Loucy (cell line): Measurements from ENCODE around the gene ZNF644.

ENCODE experiments used
- H2AFZ ChIP-seq: fragments of 200-600 bp; sonication (generic); 2 replicates; pipeline ENCODE4 v1.6.0; 2016; ENCODE audit warnings: antibody characterized with exemption, mild to moderate bottlenecking, low read length, moderate library complexity
- H3F3A ChIP-seq: fragments of 200-600 bp; 2 replicates; pipeline ENCODE4 v1.6.0; 2016; ENCODE audit warnings: antibody characterized with exemption, low read depth, mild to moderate bottlenecking
- H3K27me3 ChIP-seq: fragments of 200-600 bp; sonication (generic); 2 replicates; pipeline ENCODE4 v1.6.1; 2014; ENCODE audit warnings: low read length, mild to moderate bottlenecking; ENCODE audit not compliant: insufficient read depth, poor library complexity, severe bottlenecking
- H3K36me3 ChIP-seq: fragments of 200-600 bp; sonication (generic); 2 replicates; pipeline ENCODE4 v1.6.1; 2016; ENCODE audit warnings: low read length; ENCODE audit not compliant: insufficient read depth
- H3K4me1 ChIP-seq: fragments of 200-600 bp; sonication (generic); 2 replicates; pipeline ENCODE4 v1.5.1; 2014; ENCODE audit warnings: low read length, mild to moderate bottlenecking; ENCODE audit not compliant: insufficient read depth, poor library complexity, severe bottlenecking
- H3K4me2 ChIP-seq: fragments of 200-600 bp; sonication (generic); 2 replicates; pipeline ENCODE4 v1.6.0; 2014; ENCODE audit warnings: antibody characterized with exemption, low read length, low read depth, mild to moderate bottlenecking; ENCODE audit not compliant: poor library complexity, severe bottlenecking
- H3K4me3 ChIP-seq: fragments of 200-600 bp; sonication (generic); 2 replicates; pipeline ENCODE4 v1.5.1; 2014; ENCODE audit warnings: low read length, mild to moderate bottlenecking, mixed read lengths; ENCODE audit not compliant: poor library complexity, severe bottlenecking
- H3K79me2 ChIP-seq: fragments of 200-600 bp; sonication (generic); 2 replicates; pipeline ENCODE4 v1.6.1; 2014; ENCODE audit warnings: low read length; ENCODE audit not compliant: insufficient read depth
- H3K9ac ChIP-seq: fragments of 200-600 bp; sonication (generic); 2 replicates; pipeline ENCODE4 v1.6.0; 2014; ENCODE audit warnings: mild to moderate bottlenecking, low read depth, low read length, moderate library complexity; ENCODE audit not compliant: poor library complexity, severe bottlenecking
- H3K9me2 ChIP-seq: fragments of 200-600 bp; sonication (generic); replicated peaks from 2 replicates; pipeline ENCODE4 v1.6.1; 2016; ENCODE audit warnings: low read depth, low read length, mixed read lengths
- H3K9me3 ChIP-seq: fragments of 200-600 bp; sonication (generic); 2 replicates; pipeline ENCODE4 v1.6.1; 2014; ENCODE audit warnings: mild to moderate bottlenecking, antibody characterized with exemption, low read length, low read depth; ENCODE audit not compliant: insufficient read depth
- H4K20me1 ChIP-seq: fragments of 200-600 bp; sonication (generic); 2 replicates; pipeline ENCODE4 v1.6.0; 2014; ENCODE audit warnings: antibody characterized with exemption, low read length, mild to moderate bottlenecking; ENCODE audit not compliant: insufficient read depth, poor library complexity, severe bottlenecking
- EZH2phosphoT487 ChIP-seq: fragments of 200-600 bp; IDR thresholded peaks from 2 replicates; pipeline ENCODE4 v1.6.1; 2018; ENCODE audit warnings: antibody characterized with exemption, mild to moderate bottlenecking, moderate library complexity, borderline replicate concordance
- TF ChIP-seq, protein P1 (sequence below): fragments of 200-600 bp; sonication (generic); conservative IDR thresholded peaks from 2 replicates; pipeline ENCODE4 v1.5.1; 2014; ENCODE audit warnings: mild to moderate bottlenecking, antibody characterized with exemption, low read length

ZNF644 gene

DNA sequence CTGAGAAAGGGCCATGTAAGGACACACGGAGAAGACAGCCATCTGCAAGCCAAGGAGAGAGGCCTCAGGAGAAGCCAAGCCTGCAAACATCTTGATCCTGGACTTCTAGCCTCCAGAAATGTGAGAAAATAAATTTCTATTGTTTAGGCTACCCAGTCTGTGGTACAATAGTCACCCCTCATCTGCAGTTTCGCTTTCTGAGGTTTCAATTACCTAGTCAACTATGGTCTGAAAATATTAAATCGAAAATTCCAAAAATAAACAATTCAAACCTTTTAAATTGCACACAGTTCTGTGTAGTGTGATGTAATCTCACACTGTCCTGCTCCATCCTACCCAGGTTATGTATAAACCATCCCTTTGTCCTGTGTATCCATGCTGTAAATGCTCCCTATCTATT lies 52.6 kb downstream of the ZNF644 start:
- Histone ChIP-seq H3K79me2 (peaks cover 85% of the 10 kb centered on the region), H4K20me1 (peaks cover 76% of the 10 kb centered on the region), H3K9ac (no peak overlapping the region), H3F3A (no peaks in the 10 kb centered on the region), H3K36me3 (peaks cover 31% of the 10 kb centered on the region), H3K27me3 (no peaks in the 10 kb centered on the region), H3K4me1 (peaks cover 3% of the 10 kb centered on the region), H2AFZ (no peak overlapping the region), H3K9me3 (no peaks in the 10 kb centered on the region), H3K9me2 (no peaks in the 10 kb centered on the region), H3K4me3 (no peak overlapping the region), H3K4me2 (no peak overlapping the region)
- TF ChIP-seq EZH2phosphoT487: no peak
- TF ChIP-seq, protein P1, sequence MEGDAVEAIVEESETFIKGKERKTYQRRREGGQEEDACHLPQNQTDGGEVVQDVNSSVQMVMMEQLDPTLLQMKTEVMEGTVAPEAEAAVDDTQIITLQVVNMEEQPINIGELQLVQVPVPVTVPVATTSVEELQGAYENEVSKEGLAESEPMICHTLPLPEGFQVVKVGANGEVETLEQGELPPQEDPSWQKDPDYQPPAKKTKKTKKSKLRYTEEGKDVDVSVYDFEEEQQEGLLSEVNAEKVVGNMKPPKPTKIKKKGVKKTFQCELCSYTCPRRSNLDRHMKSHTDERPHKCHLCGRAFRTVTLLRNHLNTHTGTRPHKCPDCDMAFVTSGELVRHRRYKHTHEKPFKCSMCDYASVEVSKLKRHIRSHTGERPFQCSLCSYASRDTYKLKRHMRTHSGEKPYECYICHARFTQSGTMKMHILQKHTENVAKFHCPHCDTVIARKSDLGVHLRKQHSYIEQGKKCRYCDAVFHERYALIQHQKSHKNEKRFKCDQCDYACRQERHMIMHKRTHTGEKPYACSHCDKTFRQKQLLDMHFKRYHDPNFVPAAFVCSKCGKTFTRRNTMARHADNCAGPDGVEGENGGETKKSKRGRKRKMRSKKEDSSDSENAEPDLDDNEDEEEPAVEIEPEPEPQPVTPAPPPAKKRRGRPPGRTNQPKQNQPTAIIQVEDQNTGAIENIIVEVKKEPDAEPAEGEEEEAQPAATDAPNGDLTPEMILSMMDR: no peak

DNA sequence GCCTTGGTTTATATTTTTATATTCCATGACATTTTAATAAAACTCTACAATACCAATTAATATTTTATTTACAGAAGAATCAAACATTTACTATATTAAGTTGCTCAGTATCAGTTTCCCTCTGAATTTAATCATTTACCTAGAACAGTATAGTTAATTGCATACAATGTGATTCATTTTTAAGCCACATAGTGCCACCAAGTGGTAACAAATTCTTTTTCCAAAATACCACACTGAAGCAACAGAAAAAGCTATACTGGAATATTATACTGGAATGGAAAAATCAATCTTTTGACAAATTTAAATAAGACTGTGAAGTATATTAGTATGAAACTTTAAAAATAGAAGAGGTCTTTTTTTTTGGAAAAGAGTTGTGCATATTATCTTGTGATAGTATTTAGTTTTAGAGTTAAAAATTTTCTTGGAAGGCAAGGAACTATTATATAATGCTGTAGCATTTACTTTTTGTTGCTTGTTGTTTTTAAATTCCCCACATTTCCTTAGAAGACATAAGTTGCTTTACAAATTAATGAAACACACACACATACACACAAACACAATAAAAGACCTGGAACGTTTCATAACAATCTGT lies 57.3 kb downstream of the ZNF644 start:
- Histone ChIP-seq H3K4me3 (no peak overlapping the region), H3K4me2 (no peak overlapping the region), H3K9ac (no peak overlapping the region), H3K79me2 (peaks cover 86% of the 10 kb centered on the region), H3K36me3 (peaks cover 13% of the 10 kb centered on the region), H3K9me2 (no peaks in the 10 kb centered on the region), H3K9me3 (peaks cover under 1% of the 10 kb centered on the region; the same call in 1 of the 2 replicates), H3K27me3 (no peaks in the 10 kb centered on the region), H2AFZ (no peak overlapping the region), H4K20me1 (peaks cover 83% of the 10 kb centered on the region), H3F3A (no peaks in the 10 kb centered on the region), H3K4me1 (no peaks in the 10 kb centered on the region)
- TF ChIP-seq EZH2phosphoT487: no peak
- TF ChIP-seq, protein P1: peak; percentile 74

DNA sequence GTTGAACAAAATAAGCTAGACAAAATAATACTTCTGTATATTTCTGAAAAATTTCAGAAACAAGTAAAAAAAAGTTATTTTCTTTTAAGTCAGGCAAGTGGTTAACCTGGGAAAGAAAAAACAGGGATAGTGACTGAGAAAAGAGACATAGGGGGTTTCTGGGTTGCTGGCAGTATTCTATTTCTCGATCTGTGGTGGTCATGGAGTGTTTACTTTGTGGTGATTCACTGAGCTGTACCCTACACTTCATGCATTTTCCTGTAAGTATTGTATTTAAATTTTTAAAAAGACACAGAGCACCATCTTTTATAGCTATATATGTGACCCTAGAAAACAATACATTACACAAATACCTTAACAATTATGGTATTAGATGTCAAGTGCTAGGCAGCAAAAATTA lies 58.2 kb downstream of the ZNF644 start:
- peaks cover 83% of the 10 kb centered on the region for H4K20me1 ChIP-seq
- no peak for TF ChIP-seq EZH2phosphoT487
- TF ChIP-seq, protein P1: no peak
- H3K4me2 ChIP-seq: no peak overlapping the region
- peaks cover 86% of the 10 kb centered on the region for H3K79me2 ChIP-seq
- H3F3A ChIP-seq: no peaks in the 10 kb centered on the region
- no peaks in the 10 kb centered on the region for H3K27me3 ChIP-seq
- H3K4me1 ChIP-seq: no peaks in the 10 kb centered on the region
- peaks cover 4% of the 10 kb centered on the region; the same call in 1 of the 2 replicates for H3K9me3 ChIP-seq
- H3K36me3 ChIP-seq: peaks cover 13% of the 10 kb centered on the region
- no peak overlapping the region for H3K9ac ChIP-seq
- H2AFZ ChIP-seq: no peak overlapping the region
- no peak overlapping the region for H3K4me3 ChIP-seq
- no peaks in the 10 kb centered on the region for H3K9me2 ChIP-seq
